GM06990 (cell line): ENCODE measurements around the gene HTD2.

Source experiments
- DNase-seq: peaks from one replicate; pipeline ENCODE4 v3.0.0-alpha.2; 2011; ENCODE audit not compliant: insufficient read length; ENCODE audit errors: extremely low read depth
- H3K27me3 ChIP-seq: replicated peaks from 2 replicates; pipeline ENCODE4 v1.6.0; 2011; ENCODE audit warnings: low read length; ENCODE audit not compliant: control insufficient read depth, insufficient read depth
- H3K36me3 ChIP-seq: 2 replicates; pipeline ENCODE4 v1.5.1; 2011; ENCODE audit warnings: low read length; ENCODE audit not compliant: control insufficient read depth, insufficient read depth
- H3K4me3 ChIP-seq: replicated peaks from 2 replicates; pipeline ENCODE4 v1.5.1; 2011; ENCODE audit warnings: low read depth, mild to moderate bottlenecking, control low read depth, low read length
- CTCF ChIP-seq: IDR thresholded peaks from 2 replicates; pipeline ENCODE4 v1.5.1; 2011; ENCODE audit warnings: low read length, control low read depth, mild to moderate bottlenecking, inconsistent platforms; ENCODE audit not compliant: insufficient read depth, poor library complexity, severe bottlenecking

The HTD2 gene

GRCh38 chr3:58317811-58318210, 11.5 kb downstream of the HTD2 start:
- DNase-seq = no peak
- Histone ChIP-seq H3K27me3 (no peaks in the 10 kb centered on the region), H3K4me3 (no peak overlapping the region), H3K36me3 (peaks cover 8% of the 10 kb centered on the region)
- TF ChIP-seq CTCF = no peak

GRCh38 chr3:58321791-58322190, 15.5 kb downstream of the HTD2 start:
- DNase-seq = no peak
- no peak for TF ChIP-seq CTCF
- Histone ChIP-seq H3K36me3 (peaks cover 5% of the 10 kb centered on the region), H3K27me3 (no peaks in the 10 kb centered on the region), H3K4me3 (no peak overlapping the region)

- no peak for DNase-seq
- no peak overlapping the region for H3K4me3 ChIP-seq
- no peak for TF ChIP-seq CTCF
- peaks cover 3% of the 10 kb centered on the region for H3K36me3 ChIP-seq
- H3K27me3 ChIP-seq = no peaks in the 10 kb centered on the region
Measured at GRCh38 chr3:58322793-58323192, 16.5 kb downstream of the HTD2 start.

GRCh38 chr3:58323529-58324390, 17.4 kb downstream of the HTD2 start:
- no peaks in the 10 kb centered on the region for H3K36me3 ChIP-seq
- DNase-seq = no peak
- no peak for TF ChIP-seq CTCF
- H3K4me3 ChIP-seq = no peak overlapping the region
- H3K27me3 ChIP-seq = no peaks in the 10 kb centered on the region

- no peak overlapping the region for H3K4me3 ChIP-seq
- H3K27me3 ChIP-seq = no peaks in the 10 kb centered on the region
- no peak for DNase-seq
- no peak for TF ChIP-seq CTCF
- H3K36me3 ChIP-seq = no peaks in the 10 kb centered on the region
Measured at GRCh38 chr3:58324391-58325390, 18.4 kb downstream of the HTD2 start.
